GM08714 (cell line): ENCODE data around the gene CNTNAP2.

Source experiments
- H3K4me3 ChIP-seq: fragments of 200-500 bp; sonication (Bioruptor generic); 2 replicates; pipeline ENCODE4 v1.5.1; 2014; ENCODE audit warnings: mild to moderate bottlenecking, low read length, inconsistent platforms
- ZNF274 ChIP-seq: IDR thresholded peaks from 2 replicates; pipeline ENCODE4 v1.6.1; 2012; ENCODE audit warnings: mild to moderate bottlenecking, low read depth, low read length

The CNTNAP2 gene

GRCh38 chr7:148260599-148260998 lies 2144.0 kb downstream of the CNTNAP2 start:
- H3K4me3 ChIP-seq: no peak overlapping the region
- no peak for TF ChIP-seq ZNF274

- TF ChIP-seq ZNF274: no peak
- H3K4me3 ChIP-seq: no peak overlapping the region
Observed at GRCh38 chr7:148261523-148261922, 2144.9 kb downstream of the CNTNAP2 start.

- no peak overlapping the region for H3K4me3 ChIP-seq
- no peak for TF ChIP-seq ZNF274
Observed at GRCh38 chr7:148261996-148262688, 2145.5 kb downstream of the CNTNAP2 start.

GRCh38 chr7:148262721-148263229 lies 2146.2 kb downstream of the CNTNAP2 start:
- no peak overlapping the region for H3K4me3 ChIP-seq
- TF ChIP-seq ZNF274: no peak

- H3K4me3 ChIP-seq: no peak overlapping the region
- TF ChIP-seq ZNF274: no peak
Observed at GRCh38 chr7:148264933-148265557, 2148.4 kb downstream of the CNTNAP2 start.

- H3K4me3 ChIP-seq: no peak overlapping the region
- TF ChIP-seq ZNF274: no peak
Observed at GRCh38 chr7:148265896-148266295, 2149.3 kb downstream of the CNTNAP2 start.

- no peak overlapping the region for H3K4me3 ChIP-seq
- no peak for TF ChIP-seq ZNF274
Observed at GRCh38 chr7:148266795-148267194, 2150.2 kb downstream of the CNTNAP2 start.

GRCh38 chr7:148270576-148270975 lies 2154.0 kb downstream of the CNTNAP2 start:
- no peak for TF ChIP-seq ZNF274
- no peak overlapping the region for H3K4me3 ChIP-seq

- no peak for TF ChIP-seq ZNF274
Observed at GRCh38 chr7:148274118-148274517, 2157.5 kb downstream of the CNTNAP2 start.

GRCh38 chr7:148275359-148275890 lies 2158.8 kb downstream of the CNTNAP2 start:
- no peak overlapping the region for H3K4me3 ChIP-seq
- no peak for TF ChIP-seq ZNF274

More at GRCh38 chr7:148274118-148274517, 2157.5 kb downstream of the CNTNAP2 start:
- H3K4me3 ChIP-seq: no peak overlapping the region

- no peak overlapping the region for H3K4me3 ChIP-seq
- TF ChIP-seq ZNF274: no peak
Observed at GRCh38 chr7:148276314-148277041, 2159.9 kb downstream of the CNTNAP2 start.

- TF ChIP-seq ZNF274: no peak
- H3K4me3 ChIP-seq: no peak overlapping the region
Observed at GRCh38 chr7:148277042-148277660, 2160.6 kb downstream of the CNTNAP2 start.

- TF ChIP-seq ZNF274: no peak
- H3K4me3 ChIP-seq: no peak overlapping the region
Observed at GRCh38 chr7:148286150-148286549, 2169.5 kb downstream of the CNTNAP2 start.

- H3K4me3 ChIP-seq: no peak overlapping the region
- TF ChIP-seq ZNF274: no peak
Observed at GRCh38 chr7:148287538-148287937, 2170.9 kb downstream of the CNTNAP2 start.
